Transverse colon (tissue), 4 donors: ENCODE measurements around the gene AIFM1. TPM values are rescaled to one million over a fixed set of nuclear protein-coding genes. Genes with fewer than 3 reads are reported as not detected.

Experiments
- DNase-seq: peaks from one replicate; pipeline ENCODE4 v3.0.0-alpha.2; 2019
- H3K27ac ChIP-seq, 4 donors: fragments of 200-600 bp; sonication (generic); 2 replicates each; pipeline ENCODE4 v1.5.1; 2016 to 2018; ENCODE audit warnings: inconsistent platforms in 4 of 4
- H3K27me3 ChIP-seq: fragments of 200-600 bp; sonication (generic); 2 replicates; pipeline ENCODE4 v1.5.1; 2017; ENCODE audit warnings: inconsistent platforms
- H3K36me3 ChIP-seq, 4 donors: fragments of 200-600 bp; sonication (generic); 2 replicates each; pipeline ENCODE4 v1.5.1; 2017 to 2019; ENCODE audit warnings: inconsistent platforms in 4 of 4
- H3K4me1 ChIP-seq, 4 donors: fragments of 200-600 bp; sonication (generic); 2 replicates each; pipeline ENCODE4 v1.5.1; 2017 to 2020; ENCODE audit warnings: inconsistent platforms in 4 of 4
- H3K4me3 ChIP-seq, 4 donors: fragments of 200-600 bp; sonication (generic); 1 replicate in 1 of 4; 2 replicates in 3 of 4; pipeline versions ENCODE4 v1.5.1 to v1.6.1; 2017 to 2019; ENCODE audit warnings: inconsistent platforms in 4 of 4
- H3K9me3 ChIP-seq, 2 donors: fragments of 200-600 bp; sonication (generic); 2 replicates each; pipeline ENCODE4 v1.5.1; 2017 to 2019; ENCODE audit warnings: inconsistent platforms in 2 of 2
- CTCF ChIP-seq, 5 experiments: fragments of 200-600 bp in 3 of 5; fragments of 450-650 bp in 2 of 5; sonication (generic) in 3 of 5; IDR thresholded peaks; 1 replicate in 2 of 5; 2 replicates in 3 of 5; pipeline ENCODE4 v1.5.1; 2016 to 2017; ENCODE audit warnings: antibody characterized with exemption in 5 of 5, inconsistent platforms in 3 of 5, mild to moderate bottlenecking in 2 of 5, moderate library complexity in 1 of 5
- EP300 ChIP-seq: sonication (generic); formaldehyde crosslinking; IDR thresholded peaks from one replicate; pipeline ENCODE4 v1.6.1; 2017; ENCODE audit warnings: antibody characterized with exemption, low read depth
- POLR2A ChIP-seq: fragments of 450-650 bp; IDR thresholded peaks from one replicate; pipeline ENCODE4 v1.6.1; 2016; ENCODE audit warnings: antibody characterized with exemption, mild to moderate bottlenecking, moderate library complexity
- POLR2AphosphoS5 ChIP-seq, 3 donors: sonication (generic); formaldehyde crosslinking; IDR thresholded peaks; one replicate each; pipeline ENCODE4 v1.6.1; 2016; ENCODE audit warnings: antibody characterized with exemption in 3 of 3
- WGBS, 2 donors: methylation state at CpG; one replicate each; pipeline ENCODE4 v1.1.5; 2018; ENCODE audit warnings: low coverage in 1 of 2; 5-methylcytosine and 5-hydroxymethylcytosine counted together
- in situ Hi-C, 4 donors: fragments of 200-750 bp; cut with MboI; loops; one replicate each; pipeline versions ENCODE4 v1.15.0 to v1.15.1; 2017; ENCODE audit warnings: low sequenced_read_pairs in 3 of 4, low pct_ligation_motif_present in 1 of 4, low pct_unique_long_range_greater_than_20kb in 1 of 4
- intact Hi-C: fragments of 100-400 bp; cut with DNase I; formaldehyde crosslinking; loops from one replicate; pipeline ENCODE4 v1.15.1; 2023; ENCODE audit warnings: low total_unique reads
- total RNA-seq, 4 donors: library from RNA; depleted of rRNA; stranded (reverse); fragments of >200 nt; gene quantifications; one replicate each; pipeline ENCODE4 v1.1.0, GENCODE V29; 2016

The AIFM1 gene
- total RNA-seq, 4 donors from 2014 or later, result 5.6 to 39.5 (median 28.1) TPM

DNA sequence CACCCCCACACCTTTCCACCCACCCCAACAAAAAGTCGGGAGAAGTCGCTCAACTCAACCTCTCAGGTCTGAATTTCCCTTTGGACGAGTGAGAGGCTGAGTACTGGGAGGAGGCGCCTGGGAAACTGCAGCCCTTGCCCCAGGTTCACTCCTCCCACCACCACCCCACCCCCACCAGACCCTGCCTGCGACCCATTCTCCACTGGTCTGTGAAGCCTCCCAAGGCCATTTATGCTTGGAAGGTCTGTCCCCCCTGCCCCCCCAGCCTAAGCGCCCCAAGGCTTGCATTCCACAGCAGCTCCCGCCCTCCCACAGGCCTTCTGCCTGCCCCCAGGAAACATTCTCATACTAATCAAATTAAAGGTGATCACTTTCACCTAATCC, 82.5 kb downstream of the AIFM1 start:
- no peak for DNase-seq
- no peaks in the 10 kb centered on the region for H3K36me3 ChIP-seq
- peak overlapping the region; percentile 36 to 61 (median 58) for H3K27ac ChIP-seq
- no peak overlapping the region for H3K4me3 ChIP-seq
- H3K9me3 ChIP-seq, result no peaks in the 10 kb centered on the region
- H3K27me3 ChIP-seq, result no peaks in the 10 kb centered on the region
- 56% methylated on average over 6 of the region's 7 CpGs; no CpG with 5 or more reads in 1 of the 2 donors for WGBS, 2 donors
- in situ Hi-C loops, result loop anchor here in 1 of 4 donors (25.0 kb wide), 1 partner anchor 104 kb away; no protein-coding TSS in a partner anchor
- TF ChIP-seq CTCF (IDR thresholded peaks at IDR 0.05), result no peak
- no peak for TF ChIP-seq POLR2AphosphoS5 (IDR thresholded peaks at IDR 0.05)
- no peak for TF ChIP-seq POLR2A
- peaks cover 3 to 32% (median 5%) of the 10 kb centered on the region in 4 donors for H3K4me1 ChIP-seq
- intact Hi-C loops, result loop anchor here (5.0 kb wide), 1 partner anchor 109 kb away; no protein-coding TSS in a partner anchor

DNA sequence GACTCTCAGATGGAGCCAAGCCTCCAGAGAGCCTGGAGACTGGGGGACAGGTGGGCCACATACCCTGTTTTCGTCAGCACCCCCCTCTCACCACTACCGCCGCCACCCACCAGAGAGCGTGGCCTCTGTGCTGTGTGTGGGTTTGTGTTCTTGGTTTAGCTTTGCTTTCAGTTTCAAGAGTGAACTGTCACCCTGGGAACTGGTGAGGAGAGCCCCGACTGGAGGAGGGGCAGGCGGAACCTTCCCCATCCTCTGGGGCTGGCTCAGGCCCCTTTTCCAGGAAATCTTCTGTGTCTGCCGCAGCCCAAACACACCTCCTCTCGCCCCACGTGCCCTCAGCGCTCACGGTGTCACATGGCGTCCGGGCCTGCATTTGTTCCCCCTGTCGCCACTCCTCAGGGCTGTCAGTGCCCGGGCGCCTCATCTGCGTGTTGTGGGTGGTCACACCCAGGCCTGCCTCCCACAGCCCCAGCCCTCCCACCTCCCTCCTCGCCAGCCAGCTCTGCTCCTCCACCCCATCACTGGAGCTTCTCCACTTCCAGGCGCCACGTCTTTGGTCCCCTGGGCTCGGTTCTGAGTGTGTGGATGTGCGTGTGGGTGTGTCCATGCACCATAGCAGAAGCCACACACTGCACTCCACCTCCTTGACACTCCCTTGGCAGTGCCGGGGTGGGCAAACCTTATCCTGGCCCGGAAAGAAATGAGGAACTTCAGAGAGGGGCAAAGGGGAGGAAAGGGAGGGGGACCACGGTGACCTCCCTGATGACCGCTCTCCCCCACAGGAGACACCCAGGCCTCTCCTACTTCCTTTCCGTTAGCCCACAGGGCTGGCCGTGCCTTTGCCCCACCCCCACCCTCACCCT, 83.2 kb downstream of the AIFM1 start:
- TF ChIP-seq CTCF (IDR thresholded peaks at IDR 0.05), result peak in 3 of 5 experiments; percentile 11 to 31 (median 14)
- no peak for TF ChIP-seq POLR2A
- TF ChIP-seq EP300, result no peak
- no peak for TF ChIP-seq POLR2AphosphoS5 (IDR thresholded peaks at IDR 0.05)
- Histone ChIP-seq H3K27ac (peak overlapping the region; percentile 36 to 61 (median 58)), H3K9me3 (no peaks in the 10 kb centered on the region), H3K4me1 (peaks cover 3 to 29% (median 5%) of the 10 kb centered on the region in 4 donors), H3K27me3 (no peaks in the 10 kb centered on the region), H3K4me3 (peak overlapping the region in 1 of 4 donors; percentile 23), H3K36me3 (no peaks in the 10 kb centered on the region)
- WGBS, 2 donors, result 60% methylated on average over 28 of the region's 28 CpGs; no CpG with 5 or more reads in 1 of the 2 donors
- in situ Hi-C loops, result loop anchor here in 1 of 4 donors (25.0 kb wide), 1 partner anchor 105 kb away; no protein-coding TSS in a partner anchor
- intact Hi-C loops, result loop anchor here (5.0 kb wide), 1 partner anchor 110 kb away; no protein-coding TSS in a partner anchor
- peak; percentile 39 for DNase-seq

DNA sequence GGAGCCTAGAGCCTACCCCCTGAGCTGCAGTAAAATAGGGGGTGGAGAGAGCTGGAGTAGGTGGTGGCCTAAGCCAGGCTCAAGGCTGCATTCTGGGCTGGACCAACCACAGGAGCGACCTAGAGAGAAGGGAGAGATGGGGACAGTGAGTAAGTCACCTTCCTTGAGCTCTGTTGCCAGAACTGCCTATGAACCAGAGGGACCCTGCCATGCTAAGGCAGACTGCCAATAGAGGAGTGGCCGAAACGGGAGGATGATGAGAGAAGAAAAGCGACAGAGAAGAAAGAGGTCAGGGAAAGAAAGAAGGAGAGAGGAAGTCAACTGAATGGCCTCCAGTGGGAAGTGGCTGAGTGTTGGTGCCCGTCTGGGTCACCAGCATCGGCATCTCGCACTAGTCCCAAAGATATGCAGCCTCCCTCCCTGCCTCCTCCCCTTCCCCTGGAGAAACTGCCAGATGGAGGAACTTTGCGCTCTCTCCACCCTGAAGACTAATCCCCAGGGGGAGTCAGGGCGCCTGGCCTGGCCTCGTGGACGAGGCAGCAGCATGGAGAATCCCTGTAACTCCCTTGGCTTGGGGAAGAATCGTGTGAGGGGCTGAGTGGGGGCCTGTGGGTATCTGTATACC, 84.1 kb downstream of the AIFM1 start:
- in situ Hi-C loops (loop anchor here in 1 of 4 donors (25.0 kb wide), 1 partner anchor 106 kb away; no protein-coding TSS in a partner anchor), intact Hi-C loops (loop anchor here (5.0 kb wide), 1 partner anchor 111 kb away; no protein-coding TSS in a partner anchor)
- Histone ChIP-seq H3K27me3 (no peaks in the 10 kb centered on the region), H3K9me3 (no peaks in the 10 kb centered on the region), H3K36me3 (no peaks in the 10 kb centered on the region), H3K4me1 (peaks cover 3 to 20% (median 5%) of the 10 kb centered on the region in 4 donors), H3K4me3 (no peak overlapping the region), H3K27ac (peak overlapping the region; percentile 36 to 61 (median 58))
- TF ChIP-seq POLR2A (no peak), POLR2AphosphoS5 (IDR thresholded peaks at IDR 0.05) (no peak), CTCF (IDR thresholded peaks at IDR 0.05) (no peak), EP300 (no peak)
- whole genome bisulfite sequencing, 2 donors, result 62% methylated on average over 12 of the region's 12 CpGs; no CpG with 5 or more reads in 1 of the 2 donors
- no peak for DNase-seq
